ENCODE results near the gene CA11.
A peak's percentile ranks its signal among the peaks of the same experiment; 100 is the strongest.

The CA11 gene

GRCh38 chr19:48670699-48671445 is 24.9 kb upstream of the CA11 start:
- no peak for TF ChIP-seq MYC (IDR thresholded peaks at IDR 0.05; ENCODE audit: low read depth, low read length)
- TF ChIP-seq MAX (IDR thresholded peaks at IDR 0.05; ENCODE audit: low read depth, low read length) = no peak
- no peak for TF ChIP-seq POLR2A (IDR thresholded peaks at IDR 0.05; ENCODE audit: extremely low read depth, insufficient read length)
- no peak for TF ChIP-seq CTCF (IDR thresholded peaks at IDR 0.05; ENCODE audit: low read depth, low read length)
- no peak for DNase-seq (ENCODE audit: low read depth)
- no peak overlapping the region for H3K4me3 ChIP-seq (ENCODE audit: low read depth, low read length)

- no peak overlapping the region for H3K4me3 ChIP-seq (ENCODE audit: low read depth, low read length)
- no peak for DNase-seq (ENCODE audit: low read depth)
- TF ChIP-seq CTCF (IDR thresholded peaks at IDR 0.05; ENCODE audit: low read depth, low read length) (no peak), MYC (IDR thresholded peaks at IDR 0.05; ENCODE audit: low read depth, low read length) (no peak), MAX (IDR thresholded peaks at IDR 0.05; ENCODE audit: low read depth, low read length) (no peak), POLR2A (IDR thresholded peaks at IDR 0.05; ENCODE audit: extremely low read depth, insufficient read length) (no peak)
Observed at GRCh38 chr19:48669903-48670668, 24.1 kb upstream of the CA11 start.

- TF ChIP-seq MYC (IDR thresholded peaks at IDR 0.05; ENCODE audit: low read depth, low read length) (no peak), MAX (IDR thresholded peaks at IDR 0.05; ENCODE audit: low read depth, low read length) (no peak), CTCF (IDR thresholded peaks at IDR 0.05; ENCODE audit: low read depth, low read length) (no peak), POLR2A (IDR thresholded peaks at IDR 0.05; ENCODE audit: extremely low read depth, insufficient read length) (no peak)
- H3K4me3 ChIP-seq (ENCODE audit: low read depth, low read length) = no peak overlapping the region
- DNase-seq (ENCODE audit: low read depth) = no peak
Observed at GRCh38 chr19:48668761-48669160, 22.8 kb upstream of the CA11 start.

GRCh38 chr19:48668332-48668731 is 22.3 kb upstream of the CA11 start:
- TF ChIP-seq CTCF (IDR thresholded peaks at IDR 0.05; ENCODE audit: low read depth, low read length) = no peak
- TF ChIP-seq POLR2A (IDR thresholded peaks at IDR 0.05; ENCODE audit: extremely low read depth, insufficient read length) = no peak
- no peak for TF ChIP-seq MYC (IDR thresholded peaks at IDR 0.05; ENCODE audit: low read depth, low read length)
- 0 out of 2 replicates have a peak, but pooled peaks have one; percentile 10 for TF ChIP-seq MAX (IDR thresholded peaks at IDR 0.05; ENCODE audit: low read depth, low read length)
- no peak for DNase-seq (ENCODE audit: low read depth)
- no peak overlapping the region for H3K4me3 ChIP-seq (ENCODE audit: low read depth, low read length)

GRCh38 chr19:48665786-48666185 is 19.8 kb upstream of the CA11 start:
- TF ChIP-seq CTCF (IDR thresholded peaks at IDR 0.05; ENCODE audit: low read depth, low read length) (no peak), POLR2A (IDR thresholded peaks at IDR 0.05; ENCODE audit: extremely low read depth, insufficient read length) (no peak), MAX (IDR thresholded peaks at IDR 0.05; ENCODE audit: low read depth, low read length) (no peak), MYC (IDR thresholded peaks at IDR 0.05; ENCODE audit: low read depth, low read length) (no peak)
- DNase-seq (ENCODE audit: low read depth) = no peak
- H3K4me3 ChIP-seq (ENCODE audit: low read depth, low read length) = no peak overlapping the region

Measured in NB4 (cell line).